Fibroblast of the aortic adventitia (primary cell): ENCODE measurements around the gene PKMYT1. TPM values are rescaled to one million over a fixed set of nuclear protein-coding genes. Genes with fewer than 3 reads are reported as not detected.

Experiments
- DNase-seq: peaks from one replicate; pipeline ENCODE4 v3.0.0-alpha.2; 2010; ENCODE audit warnings: low read depth
- H3K4me3 ChIP-seq: 2 replicates; pipeline ENCODE4 v1.5.1; 2011; ENCODE audit warnings: low read depth, mild to moderate bottlenecking, control low read depth, low read length, moderate library complexity
- total RNA-seq: library from RNA; depleted of rRNA; stranded (reverse); fragments of >200 nt; gene quantifications from 2 replicates; pipeline ENCODE4 v1.2.3, GENCODE V29; 2012; ENCODE audit warnings: low replicate concordance
- TF ChIP-seq, protein P1 (sequence below): IDR thresholded peaks from 2 replicates; pipeline ENCODE4 v1.5.1; 2011; ENCODE audit warnings: mild to moderate bottlenecking, low read length, control low read depth, inconsistent platforms; ENCODE audit not compliant: insufficient read depth

Gene PKMYT1
- total RNA-seq, 1 donor = 24.5 TPM

GRCh38 chr16:2953706-2954627 lies 26.3 kb downstream of the PKMYT1 start:
- TF ChIP-seq, protein P1, sequence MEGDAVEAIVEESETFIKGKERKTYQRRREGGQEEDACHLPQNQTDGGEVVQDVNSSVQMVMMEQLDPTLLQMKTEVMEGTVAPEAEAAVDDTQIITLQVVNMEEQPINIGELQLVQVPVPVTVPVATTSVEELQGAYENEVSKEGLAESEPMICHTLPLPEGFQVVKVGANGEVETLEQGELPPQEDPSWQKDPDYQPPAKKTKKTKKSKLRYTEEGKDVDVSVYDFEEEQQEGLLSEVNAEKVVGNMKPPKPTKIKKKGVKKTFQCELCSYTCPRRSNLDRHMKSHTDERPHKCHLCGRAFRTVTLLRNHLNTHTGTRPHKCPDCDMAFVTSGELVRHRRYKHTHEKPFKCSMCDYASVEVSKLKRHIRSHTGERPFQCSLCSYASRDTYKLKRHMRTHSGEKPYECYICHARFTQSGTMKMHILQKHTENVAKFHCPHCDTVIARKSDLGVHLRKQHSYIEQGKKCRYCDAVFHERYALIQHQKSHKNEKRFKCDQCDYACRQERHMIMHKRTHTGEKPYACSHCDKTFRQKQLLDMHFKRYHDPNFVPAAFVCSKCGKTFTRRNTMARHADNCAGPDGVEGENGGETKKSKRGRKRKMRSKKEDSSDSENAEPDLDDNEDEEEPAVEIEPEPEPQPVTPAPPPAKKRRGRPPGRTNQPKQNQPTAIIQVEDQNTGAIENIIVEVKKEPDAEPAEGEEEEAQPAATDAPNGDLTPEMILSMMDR = no peak
- DNase-seq = no peak
- no peak overlapping the region for H3K4me3 ChIP-seq

DNA sequence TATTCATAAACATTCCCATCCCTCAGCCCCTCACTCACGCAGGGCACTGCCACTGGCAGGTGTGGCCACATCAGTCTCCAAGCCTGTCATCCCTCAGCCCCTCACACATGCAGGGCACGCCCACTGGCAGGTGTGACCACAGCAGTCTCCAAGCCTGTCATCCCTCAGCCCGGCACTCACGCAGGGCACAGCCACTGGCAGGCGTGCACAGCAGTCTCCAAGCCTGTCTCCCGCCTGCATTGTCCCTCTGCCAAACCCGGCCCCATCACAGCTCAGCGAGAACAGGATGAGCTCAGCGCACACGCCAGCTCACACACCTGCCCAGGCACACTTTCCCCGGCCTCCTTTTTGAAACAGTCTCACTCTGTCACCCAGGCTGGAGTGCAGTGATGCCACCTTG lies 27.6 kb downstream of the PKMYT1 start:
- no peak overlapping the region for H3K4me3 ChIP-seq
- DNase-seq = no peak
- TF ChIP-seq, protein P1 = no peak

- DNase-seq = no peak
- TF ChIP-seq, protein P1 = no peak
These were observed 29.5 kb downstream of the PKMYT1 start for GRCh38 chr16:2950773-2951172.

DNA sequence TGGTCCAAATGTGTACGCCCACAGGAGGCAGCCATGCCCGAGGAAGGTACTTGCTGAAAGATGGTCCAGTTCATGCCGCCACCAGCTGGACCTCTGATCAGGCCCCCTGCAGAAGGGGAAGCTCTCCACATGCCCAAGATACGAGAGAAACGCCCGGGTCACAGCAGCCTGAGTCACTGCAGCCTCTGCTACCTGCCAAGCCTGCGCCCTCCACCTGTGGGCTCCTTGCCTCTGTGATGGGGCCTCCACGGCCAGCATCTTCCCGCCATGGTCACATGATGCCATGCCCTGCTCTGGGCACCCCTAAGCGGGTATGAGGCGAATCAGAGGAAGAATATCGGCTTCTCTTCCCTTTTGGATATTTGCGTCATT lies 29.9 kb downstream of the PKMYT1 start:
- TF ChIP-seq, protein P1 = no peak
- H3K4me3 ChIP-seq = no peak overlapping the region
- DNase-seq = no peak

More at GRCh38 chr16:2950773-2951172, 29.5 kb downstream of the PKMYT1 start:
- no peak overlapping the region for H3K4me3 ChIP-seq

- DNase-seq = no peak
- H3K4me3 ChIP-seq = no peak overlapping the region
- TF ChIP-seq, protein P1 = no peak
These were observed 30.4 kb downstream of the PKMYT1 start for GRCh38 chr16:2949705-2950352.

GRCh38 chr16:2948807-2949704 lies 31.2 kb downstream of the PKMYT1 start:
- no peak overlapping the region for H3K4me3 ChIP-seq
- TF ChIP-seq, protein P1 = no peak
- DNase-seq = no peak
